ENCODE results near the gene FAM20C.

FAM20C gene

GRCh38 chr7:154096-154799, 38.1 kb upstream of the FAM20C start:
- no peak for DNase-seq (ENCODE audit: low read depth)
- H3K4me3 ChIP-seq (ENCODE audit: control insufficient read depth, low read depth, low read length): no peak overlapping the region
- no peak for TF ChIP-seq CTCF (IDR thresholded peaks at IDR 0.05; ENCODE audit: control insufficient read depth, insufficient read depth, low read depth, low read length, missing control alignments)

GRCh38 chr7:155469-155900, 36.9 kb upstream of the FAM20C start:
- no peak for DNase-seq (ENCODE audit: low read depth)
- no peak for TF ChIP-seq CTCF (IDR thresholded peaks at IDR 0.05; ENCODE audit: control insufficient read depth, insufficient read depth, low read depth, low read length, missing control alignments)
- no peak overlapping the region for H3K4me3 ChIP-seq (ENCODE audit: control insufficient read depth, low read depth, low read length)

- no peak overlapping the region for H3K4me3 ChIP-seq (ENCODE audit: control insufficient read depth, low read depth, low read length)
- TF ChIP-seq CTCF (IDR thresholded peaks at IDR 0.05; ENCODE audit: control insufficient read depth, insufficient read depth, low read depth, low read length, missing control alignments): no peak
- DNase-seq (ENCODE audit: low read depth): no peak
Observed at GRCh38 chr7:156111-157007, 36.0 kb upstream of the FAM20C start.

GRCh38 chr7:157008-157310, 35.4 kb upstream of the FAM20C start:
- TF ChIP-seq CTCF (IDR thresholded peaks at IDR 0.05; ENCODE audit: control insufficient read depth, insufficient read depth, low read depth, low read length, missing control alignments): no peak

GRCh38 chr7:157771-158625, 34.4 kb upstream of the FAM20C start:
- no peak for TF ChIP-seq CTCF (IDR thresholded peaks at IDR 0.05; ENCODE audit: control insufficient read depth, insufficient read depth, low read depth, low read length, missing control alignments)
- DNase-seq (ENCODE audit: low read depth): no peak
- H3K4me3 ChIP-seq (ENCODE audit: control insufficient read depth, low read depth, low read length): no peak overlapping the region

More at GRCh38 chr7:157008-157310, 35.4 kb upstream of the FAM20C start:
- DNase-seq (ENCODE audit: low read depth): no peak
- no peak overlapping the region for H3K4me3 ChIP-seq (ENCODE audit: control insufficient read depth, low read depth, low read length)

- TF ChIP-seq CTCF (IDR thresholded peaks at IDR 0.05; ENCODE audit: control insufficient read depth, insufficient read depth, low read depth, low read length, missing control alignments): no peak
- H3K4me3 ChIP-seq (ENCODE audit: control insufficient read depth, low read depth, low read length): no peak overlapping the region
- no peak for DNase-seq (ENCODE audit: low read depth)
Observed at GRCh38 chr7:158771-159170, 33.6 kb upstream of the FAM20C start.

All from AG09309 (cell line).